ENCODE data around the gene PPP1R13B.

PPP1R13B gene

DNA sequence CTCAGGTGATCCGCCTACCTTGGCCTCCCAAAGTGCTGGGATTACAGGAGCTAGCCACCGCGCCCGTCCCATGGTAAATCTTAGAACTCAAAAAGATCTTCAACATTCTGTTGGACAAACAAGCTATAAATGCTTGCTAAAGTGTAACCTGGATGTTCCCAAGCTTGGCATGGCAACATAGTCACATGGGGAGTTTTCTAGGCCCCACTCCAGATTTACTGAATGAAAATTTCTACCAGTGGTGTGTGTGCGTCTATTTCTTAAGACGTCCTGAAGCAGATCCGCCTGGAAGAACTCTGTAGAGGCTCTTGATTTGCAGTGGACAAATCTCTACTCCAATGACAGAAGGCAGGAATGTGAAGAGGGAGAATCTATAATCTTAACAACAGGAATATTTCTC lies 71.9 kb downstream of the PPP1R13B start:
- DNase-seq (ENCODE audit: low spot score in 2 of 2) (no peak), ATAC-seq (ENCODE audit: low read depth) (no peak)
- Mint-ChIP-seq H3K4me3 (no peak overlapping the region), H3K27ac (no peak overlapping the region), H3K36me3 (peaks cover 40% of the 10 kb centered on the region), H3K9me3 (peaks cover 2% of the 10 kb centered on the region), H3K27me3 (no peaks in the 10 kb centered on the region), H3K4me1 (no peaks in the 10 kb centered on the region)

DNA sequence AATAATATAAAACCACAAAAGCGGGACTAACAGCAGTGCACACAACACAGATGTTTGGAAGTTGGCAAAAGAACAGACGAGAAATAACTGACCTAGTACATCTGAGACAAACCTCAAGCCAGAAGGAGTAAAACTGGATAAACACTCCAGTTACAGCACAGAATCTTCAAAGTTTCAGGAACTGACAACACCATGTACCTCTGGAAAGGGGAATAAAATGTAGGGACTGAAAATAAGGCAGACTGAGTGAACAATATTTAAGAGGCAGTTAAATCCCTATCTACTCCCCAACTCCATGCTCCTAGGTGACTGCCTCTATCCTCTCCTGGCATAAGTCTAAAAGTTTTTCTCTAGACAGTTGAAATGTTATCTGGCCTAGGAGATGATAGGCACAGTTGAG lies 73.9 kb downstream of the PPP1R13B start:
- H3K4me3 Mint-ChIP-seq: no peak overlapping the region
- H3K27me3 Mint-ChIP-seq: no peaks in the 10 kb centered on the region
- DNase-seq (ENCODE audit: low spot score in 2 of 2) (no peak), ATAC-seq (ENCODE audit: low read depth) (no peak)
- no peaks in the 10 kb centered on the region for H3K4me1 Mint-ChIP-seq
- peaks cover 2% of the 10 kb centered on the region for H3K9me3 Mint-ChIP-seq
- peaks cover 37% of the 10 kb centered on the region for H3K36me3 Mint-ChIP-seq
- no peak overlapping the region for H3K27ac Mint-ChIP-seq

DNA sequence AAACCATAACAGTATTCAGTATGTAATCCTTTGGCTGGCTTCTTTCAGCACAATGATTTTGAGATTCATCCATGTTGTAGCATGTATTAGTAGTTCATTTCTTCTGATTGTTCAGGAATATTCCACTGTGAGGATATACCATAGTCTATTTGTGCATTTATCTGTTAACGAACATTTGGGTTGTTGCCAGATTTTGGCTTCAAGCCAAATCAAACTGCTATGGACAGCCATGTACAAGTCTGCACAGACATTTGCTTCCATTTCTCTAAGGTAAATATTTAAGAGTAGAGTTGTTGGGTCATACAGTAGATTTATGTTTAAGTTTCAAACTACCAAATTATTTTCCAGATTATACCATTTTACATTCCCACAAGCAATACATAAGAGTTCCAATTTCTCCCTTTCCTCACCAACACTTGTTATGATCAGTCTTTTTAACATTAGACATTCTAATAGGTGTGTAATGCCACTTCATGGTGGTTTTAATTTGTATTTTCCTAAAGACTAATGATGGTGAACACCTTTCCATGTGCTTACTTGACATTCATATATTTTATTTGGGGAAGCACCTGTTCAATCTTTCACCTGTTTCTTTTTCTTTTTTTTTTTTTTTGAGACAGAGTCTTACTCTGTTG lies 75.2 kb downstream of the PPP1R13B start:
- Mint-ChIP-seq H3K27ac (no peak overlapping the region), H3K36me3 (peaks cover 39% of the 10 kb centered on the region), H3K27me3 (no peaks in the 10 kb centered on the region), H3K9me3 (peaks cover 2% of the 10 kb centered on the region), H3K4me1 (no peaks in the 10 kb centered on the region), H3K4me3 (no peak overlapping the region)
- DNase-seq (ENCODE audit: low spot score in 2 of 2): no peak
- ATAC-seq (ENCODE audit: low read depth): no peak

DNA sequence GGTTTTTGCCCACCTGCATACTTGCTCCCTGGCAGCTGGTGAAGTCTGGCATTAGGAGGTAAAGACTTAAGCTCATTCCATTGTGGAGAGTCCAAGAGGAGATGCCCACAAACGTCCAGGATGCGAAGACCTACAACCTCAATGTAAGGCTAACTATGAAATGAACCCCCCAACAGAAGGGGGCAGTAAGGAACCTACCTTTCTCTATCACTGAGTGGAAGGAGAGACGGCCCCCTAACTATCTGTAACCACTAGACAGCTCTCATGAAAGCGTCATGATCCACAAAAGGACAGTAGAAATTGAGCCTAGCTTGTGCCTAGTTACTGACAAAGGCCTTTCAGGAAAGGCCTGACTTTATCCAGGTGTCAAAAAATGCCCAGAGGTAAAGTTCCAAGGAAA lies 76.5 kb downstream of the PPP1R13B start:
- H3K27ac Mint-ChIP-seq: no peak overlapping the region
- ATAC-seq (ENCODE audit: low read depth) (no peak), DNase-seq (ENCODE audit: low spot score in 2 of 2) (no peak)
- no peaks in the 10 kb centered on the region for H3K27me3 Mint-ChIP-seq
- H3K4me1 Mint-ChIP-seq: no peaks in the 10 kb centered on the region
- H3K9me3 Mint-ChIP-seq: peaks cover 2% of the 10 kb centered on the region
- H3K36me3 Mint-ChIP-seq: peaks cover 34% of the 10 kb centered on the region
- no peak overlapping the region for H3K4me3 Mint-ChIP-seq

GRCh38 chr14:103770500-103770899 lies 76.9 kb downstream of the PPP1R13B start:
- H3K36me3 Mint-ChIP-seq: peaks cover 31% of the 10 kb centered on the region
- H3K27ac Mint-ChIP-seq: no peak overlapping the region
- H3K27me3 Mint-ChIP-seq: no peaks in the 10 kb centered on the region
- DNase-seq (ENCODE audit: low spot score in 2 of 2): no peak
- H3K4me1 Mint-ChIP-seq: peaks cover under 1% of the 10 kb centered on the region
- peaks cover 2% of the 10 kb centered on the region for H3K9me3 Mint-ChIP-seq
- H3K4me3 Mint-ChIP-seq: no peak overlapping the region
- ATAC-seq (ENCODE audit: low read depth): no peak

- DNase-seq (ENCODE audit: low spot score in 2 of 2) (no peak), ATAC-seq (ENCODE audit: low read depth) (no peak)
- Mint-ChIP-seq H3K36me3 (peaks cover 18% of the 10 kb centered on the region), H3K4me3 (no peak overlapping the region), H3K4me1 (peaks cover 15% of the 10 kb centered on the region), H3K27ac (peak overlapping the region; percentile 14), H3K9me3 (peaks cover 3% of the 10 kb centered on the region), H3K27me3 (no peaks in the 10 kb centered on the region)
Observed at GRCh38 chr14:103767336-103767894, 80.0 kb downstream of the PPP1R13B start.

- H3K27ac Mint-ChIP-seq: peak overlapping the region; percentile 1
- ATAC-seq (ENCODE audit: low read depth) (no peak), DNase-seq (ENCODE audit: low spot score in 2 of 2) (no peak)
- H3K4me1 Mint-ChIP-seq: peaks cover 18% of the 10 kb centered on the region
- H3K27me3 Mint-ChIP-seq: no peaks in the 10 kb centered on the region
- H3K36me3 Mint-ChIP-seq: peaks cover 11% of the 10 kb centered on the region
- H3K4me3 Mint-ChIP-seq: no peak overlapping the region
- peaks cover 1% of the 10 kb centered on the region for H3K9me3 Mint-ChIP-seq
Observed at GRCh38 chr14:103765526-103765925, 81.8 kb downstream of the PPP1R13B start.

DNA sequence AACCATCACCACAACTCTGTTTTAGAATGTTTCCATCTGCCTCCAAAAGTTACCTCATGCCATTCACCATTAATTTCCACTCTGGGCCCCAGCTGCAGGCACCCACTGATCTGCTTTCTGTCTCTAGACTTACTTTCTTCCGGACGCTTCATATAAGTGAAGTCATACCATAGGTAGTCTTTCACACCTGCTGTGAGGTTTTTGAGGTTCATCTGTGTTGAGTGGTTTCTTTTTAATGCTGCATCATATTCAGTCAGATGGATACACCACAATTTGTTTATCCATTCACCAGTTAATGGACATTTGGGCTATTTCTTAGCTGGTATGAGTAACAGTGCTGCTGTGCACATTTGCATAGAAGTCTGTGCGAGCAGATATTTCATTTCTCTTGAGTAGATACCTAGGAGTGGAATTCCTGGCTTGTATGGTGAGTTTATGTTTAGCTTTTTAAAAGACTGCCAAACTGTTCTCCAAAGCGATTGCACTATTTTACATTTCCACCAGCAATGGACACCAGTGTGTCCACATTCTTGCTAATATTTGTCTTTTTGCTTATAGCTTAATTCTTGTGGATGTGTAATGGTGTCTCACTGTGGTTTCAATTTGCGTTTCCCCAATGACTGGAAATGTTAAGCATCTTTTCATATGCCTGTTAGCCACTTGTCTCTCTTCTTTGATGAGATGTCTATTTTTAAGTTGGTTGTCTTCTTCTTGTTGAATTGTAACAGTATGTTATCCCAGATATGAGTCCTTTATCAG lies 83.5 kb downstream of the PPP1R13B start:
- H3K4me3 Mint-ChIP-seq: no peak overlapping the region
- ATAC-seq (ENCODE audit: low read depth) (peak; percentile 69), DNase-seq (ENCODE audit: low spot score in 2 of 2) (no peak)
- peaks cover 11% of the 10 kb centered on the region for H3K36me3 Mint-ChIP-seq
- H3K27me3 Mint-ChIP-seq: no peaks in the 10 kb centered on the region
- H3K4me1 Mint-ChIP-seq: peaks cover 18% of the 10 kb centered on the region
- peaks cover 1% of the 10 kb centered on the region for H3K9me3 Mint-ChIP-seq
- H3K27ac Mint-ChIP-seq: no peak overlapping the region

GRCh38 chr14:103762541-103762940 lies 84.8 kb downstream of the PPP1R13B start:
- DNase-seq (ENCODE audit: low spot score in 2 of 2) (no peak), ATAC-seq (ENCODE audit: low read depth) (no peak)
- Mint-ChIP-seq H3K9me3 (peaks cover 1% of the 10 kb centered on the region), H3K27me3 (no peaks in the 10 kb centered on the region), H3K4me1 (peaks cover 18% of the 10 kb centered on the region), H3K4me3 (peak overlapping the region; percentile 44), H3K36me3 (peaks cover 8% of the 10 kb centered on the region), H3K27ac (no peak overlapping the region)

- H3K27me3 Mint-ChIP-seq: no peaks in the 10 kb centered on the region
- peaks cover 18% of the 10 kb centered on the region for H3K4me1 Mint-ChIP-seq
- H3K9me3 Mint-ChIP-seq: peaks cover 1% of the 10 kb centered on the region
- H3K4me3 Mint-ChIP-seq: no peak overlapping the region
- ATAC-seq (ENCODE audit: low read depth): no peak
- H3K36me3 Mint-ChIP-seq: peaks cover 6% of the 10 kb centered on the region
- DNase-seq (ENCODE audit: low spot score in 2 of 2): no peak
- no peak overlapping the region for H3K27ac Mint-ChIP-seq
Observed at GRCh38 chr14:103762036-103762435, 85.3 kb downstream of the PPP1R13B start.

DNA sequence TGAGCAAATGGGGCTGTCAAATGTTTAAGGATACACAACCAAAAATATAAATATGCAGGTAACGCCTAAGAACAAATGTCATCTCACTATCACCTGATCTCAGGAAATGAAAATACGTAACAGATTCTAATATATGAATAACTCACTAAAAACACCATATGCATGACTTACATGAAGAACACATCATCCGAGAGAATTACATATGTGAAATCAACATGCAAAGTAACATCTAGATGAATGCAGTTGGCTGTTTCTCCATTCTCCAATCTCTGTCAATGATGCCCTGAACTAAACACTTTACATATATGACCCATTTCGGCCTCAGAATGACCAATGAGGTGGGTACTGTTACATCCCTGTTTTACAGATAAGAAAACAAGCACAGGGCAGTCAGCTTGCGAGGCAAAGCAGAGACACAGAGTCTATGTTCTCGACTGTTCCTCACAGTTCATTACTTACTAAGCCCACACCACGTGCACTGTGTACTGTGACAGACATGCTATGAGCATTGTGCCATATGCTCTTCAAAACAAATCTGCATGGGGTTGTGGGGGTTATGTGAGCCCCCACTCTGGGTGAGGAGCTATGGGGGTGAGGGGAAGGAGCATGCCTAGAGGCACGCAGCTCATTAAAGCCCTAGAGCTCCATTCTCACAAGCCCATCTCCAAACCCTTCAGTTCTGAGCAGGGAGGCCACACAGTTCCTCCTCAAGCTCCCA lies 89.2 kb downstream of the PPP1R13B start:
- no peak for DNase-seq (ENCODE audit: low spot score in 2 of 2)
- Mint-ChIP-seq H3K36me3 (no peaks in the 10 kb centered on the region), H3K4me1 (peaks cover 7% of the 10 kb centered on the region), H3K27ac (no peak overlapping the region), H3K27me3 (no peaks in the 10 kb centered on the region), H3K4me3 (no peak overlapping the region), H3K9me3 (no peaks in the 10 kb centered on the region)
- no peak for ATAC-seq (ENCODE audit: low read depth)

DNA sequence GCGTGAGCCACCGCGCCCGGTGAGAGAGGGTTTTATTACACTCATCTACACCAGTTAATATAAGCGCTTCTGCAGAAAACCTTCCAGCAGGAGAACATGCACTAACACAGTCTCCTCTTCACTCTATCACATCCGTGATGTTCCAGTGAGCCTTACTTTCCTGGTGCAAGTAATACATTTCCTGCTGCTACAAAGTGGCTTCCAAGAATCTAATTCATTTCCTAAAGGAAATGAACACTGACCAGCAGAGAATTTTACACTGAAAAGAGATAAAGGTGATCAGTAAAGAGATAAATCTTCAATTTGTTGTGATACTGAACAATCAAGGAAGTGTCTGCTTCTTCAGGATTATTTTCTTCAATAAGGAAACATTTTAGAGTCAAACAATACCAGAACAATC lies 92.3 kb downstream of the PPP1R13B start:
- H3K27ac Mint-ChIP-seq: no peak overlapping the region
- H3K4me3 Mint-ChIP-seq: no peak overlapping the region
- no peaks in the 10 kb centered on the region for H3K9me3 Mint-ChIP-seq
- H3K27me3 Mint-ChIP-seq: no peaks in the 10 kb centered on the region
- H3K36me3 Mint-ChIP-seq: no peaks in the 10 kb centered on the region
- ATAC-seq (ENCODE audit: low read depth) (no peak), DNase-seq (ENCODE audit: low spot score in 2 of 2) (no peak)
- no peaks in the 10 kb centered on the region for H3K4me1 Mint-ChIP-seq

DNA sequence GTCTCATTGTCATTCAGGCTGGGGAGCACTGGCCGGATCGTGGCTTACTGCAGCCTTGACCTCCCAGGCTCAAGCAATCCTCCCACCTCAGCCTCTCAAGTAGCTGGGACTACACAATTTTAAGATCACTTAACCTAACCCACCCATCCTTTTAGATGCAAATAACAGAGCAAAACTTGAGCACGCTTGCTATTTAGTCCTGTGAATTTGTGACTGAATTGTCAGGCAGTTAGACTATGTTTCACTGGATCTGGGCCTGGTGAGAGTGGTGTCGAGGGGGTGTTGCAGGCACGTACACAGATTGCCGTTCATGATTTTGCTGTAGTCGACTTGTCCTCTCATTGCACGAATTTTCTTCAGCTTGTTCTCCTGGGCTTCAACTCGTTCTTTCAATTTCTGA lies 93.6 kb downstream of the PPP1R13B start:
- H3K36me3 Mint-ChIP-seq: peaks cover 4% of the 10 kb centered on the region
- no peaks in the 10 kb centered on the region for H3K27me3 Mint-ChIP-seq
- no peak for DNase-seq (ENCODE audit: low spot score in 2 of 2)
- no peak for ATAC-seq (ENCODE audit: low read depth)
- no peak overlapping the region for H3K4me3 Mint-ChIP-seq
- no peak overlapping the region for H3K27ac Mint-ChIP-seq
- no peaks in the 10 kb centered on the region for H3K4me1 Mint-ChIP-seq
- no peaks in the 10 kb centered on the region for H3K9me3 Mint-ChIP-seq

DNA sequence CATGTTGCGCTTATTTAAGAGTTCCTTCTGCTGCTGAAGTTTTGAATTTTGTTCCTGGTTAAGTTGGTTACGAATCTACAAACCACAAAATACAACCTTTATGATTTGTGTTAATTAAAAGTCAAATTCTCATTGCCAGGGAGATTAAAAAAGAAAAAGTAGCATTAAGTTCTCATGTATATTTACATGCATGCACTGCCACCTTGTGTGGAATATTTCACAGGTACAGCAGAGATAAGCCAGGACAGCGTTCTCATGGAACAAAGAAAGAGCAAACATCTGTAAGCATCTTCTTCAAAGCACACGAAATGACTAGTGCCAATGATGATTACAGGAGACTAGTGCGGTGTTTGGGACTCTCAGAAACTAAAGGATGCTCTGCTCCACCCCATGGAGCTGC lies 97.5 kb downstream of the PPP1R13B start:
- Mint-ChIP-seq H3K4me1 (no peaks in the 10 kb centered on the region), H3K9me3 (no peaks in the 10 kb centered on the region)
- no peak for DNase-seq (ENCODE audit: low spot score in 2 of 2)

More for the DNA sequence above, 97.5 kb downstream of the PPP1R13B start:
- Mint-ChIP-seq H3K4me3 (no peak overlapping the region), H3K36me3 (peaks cover 4% of the 10 kb centered on the region), H3K27ac (no peak overlapping the region), H3K27me3 (no peaks in the 10 kb centered on the region)
- no peak for ATAC-seq (ENCODE audit: low read depth)

All from memory B cell (primary cell).